K562 (cell line): ENCODE data around the gene VAC14. TPM values are rescaled to one million over a fixed set of nuclear protein-coding genes. Genes with fewer than 3 reads are reported as not detected.

ENCODE experiments used
- ATAC-seq: fragments of 200-7000 bp; cut with Tn5 transposase; 3 replicates; pipeline ENCODE4 v1.9.1; 2020; ENCODE audit warnings: moderate library complexity
- BruUV-seq: library from RNA; stranded (reverse); fragments of 400-500 nt; replicated peaks from 2 replicates; lab custom pipeline; 2021; lab: Mats Ljungman, UMichigan
- CTCF ChIA-PET: fragments of 300-600 bp; formaldehyde crosslinking; extraction: SDS; loops from one replicate; lab custom pipeline; 2021; ENCODE audit warnings: low intra/inter-chr PET ratio; lab: Yijun Ruan, JAX
- POLR2A ChIA-PET: fragments of 300-600, 350-650 bp; sonication (Branson Sonifier 250); formaldehyde crosslinking; extraction: SDS; loops from one replicate; lab custom pipeline; 2021; ENCODE audit warnings: antibody characterized with exemption, inconsistent platforms; lab: Yijun Ruan, JAX
- DNase-seq, 4 experiments: peaks; one replicate each; pipeline versions ENCODE4 v3.0.0 to v3.0.0-alpha.2; 2011 to 2018; ENCODE audit warnings: low spot score in 3 of 4, mixed read lengths in 3 of 4; ENCODE audit errors: extremely low read depth in 1 of 4
- FAIRE-seq: peaks from 2 replicates; lab custom pipeline; 2011; peaks lifted over from hg19 to GRCh38; lab: Jason Lieb, UNC
- H2AFZ ChIP-seq: 2 replicates; pipeline ENCODE4 v1.6.0; 2011; ENCODE audit warnings: low read depth, low read length, control low read depth, inconsistent platforms
- H3K27ac ChIP-seq: fragments of 200-600 bp; 3 replicates; pipeline ENCODE4 v1.8.0; 2011; ENCODE audit warnings: low read depth, mild to moderate bottlenecking, control low read depth, inconsistent platforms, low read length, moderate library complexity, mixed read lengths; ENCODE audit errors: extremely low read depth
- H3K27me3 ChIP-seq, 2 experiments: fragments of 300-600 bp in 1 of 2; 2 replicates in 1 of 2; 3 replicates in 1 of 2; pipeline versions ENCODE4 v1.6.0 to v1.8.0; 2011; ENCODE audit warnings: inconsistent platforms in 2 of 2, low read length in 2 of 2, mild to moderate bottlenecking in 1 of 2, mixed read lengths in 1 of 2, moderate library complexity in 1 of 2; ENCODE audit not compliant: control insufficient read depth in 2 of 2, insufficient read depth in 2 of 2
- H3K36me3 ChIP-seq: fragments of 300-600 bp; 3 replicates; pipeline ENCODE4 v1.8.0; 2011; ENCODE audit warnings: mild to moderate bottlenecking, low read length, inconsistent platforms; ENCODE audit not compliant: control insufficient read depth, insufficient read depth
- H3K4me1 ChIP-seq, 2 experiments: fragments of 200-600 bp in 1 of 2; replicated peaks in 1 of 2; 2 replicates in 1 of 2; 3 replicates in 1 of 2; pipeline versions ENCODE4 v1.5.1 to v1.8.0; 2011; ENCODE audit warnings: inconsistent platforms in 2 of 2, low read length in 2 of 2, mild to moderate bottlenecking in 1 of 2, mixed read lengths in 1 of 2, moderate library complexity in 1 of 2; ENCODE audit not compliant: control insufficient read depth in 2 of 2, insufficient read depth in 2 of 2
- H3K4me2 ChIP-seq: 2 replicates; pipeline ENCODE4 v1.6.1; 2011; ENCODE audit warnings: low read length, control low read depth, inconsistent platforms, mixed read lengths; ENCODE audit not compliant: insufficient read depth
- H3K4me3 ChIP-seq: fragments of 200-600 bp; sonication (generic), shearing (Covaris generic); 2 replicates; pipeline ENCODE4 v1.5.1; 2016; ENCODE audit warnings: control low read depth, inconsistent platforms
- H3K79me2 ChIP-seq: fragments of 200-600 bp; 3 replicates; pipeline ENCODE4 v1.8.0; 2011; ENCODE audit warnings: low read length, inconsistent platforms; ENCODE audit not compliant: control insufficient read depth, insufficient read depth
- H3K9ac ChIP-seq, 2 experiments: 2 replicates each; pipeline versions ENCODE4 v1.6.0 to v1.6.1; 2011; ENCODE audit warnings: low read depth in 2 of 2, low read length in 2 of 2, control low read depth in 1 of 2, inconsistent platforms in 1 of 2, mild to moderate bottlenecking in 1 of 2, mixed read lengths in 1 of 2; ENCODE audit not compliant: insufficient read depth in 1 of 2
- H3K9me1 ChIP-seq: one replicate; pipeline ENCODE4 v1.6.0; 2011; ENCODE audit warnings: inconsistent platforms, mild to moderate bottlenecking, low read length, moderate library complexity; ENCODE audit not compliant: control insufficient read depth, insufficient read depth
- H3K9me3 ChIP-seq: replicated peaks from 2 replicates; pipeline ENCODE4 v1.5.1; 2011; ENCODE audit warnings: low read depth, low read length, inconsistent platforms; ENCODE audit not compliant: control insufficient read depth, insufficient read depth
- H4K20me1 ChIP-seq: replicated peaks from 2 replicates; pipeline ENCODE4 v1.6.1; 2011; ENCODE audit warnings: low read length, inconsistent platforms, mixed read lengths; ENCODE audit not compliant: control insufficient read depth, insufficient read depth
- CTCFL ChIP-seq: IDR thresholded peaks from 2 replicates; pipeline ENCODE4 v1.6.1; 2011; ENCODE audit warnings: borderline replicate concordance, low read depth, mild to moderate bottlenecking, moderate library complexity, low read length; ENCODE audit not compliant: insufficient read depth, poor library complexity, severe bottlenecking
- MAZ ChIP-seq, 2 experiments: fragments of 450-650 bp in 1 of 2; sonication (generic) in 1 of 2; formaldehyde crosslinking; IDR thresholded peaks in 1 of 2; conservative IDR thresholded peaks in 1 of 2; 2 replicates each; pipeline versions ENCODE4 v1.4.0 to v1.5.0; 2020; ENCODE audit warnings: mild to moderate bottlenecking in 1 of 2, missing genetic modification reagents in 1 of 2
- PURB ChIP-seq: sonication (generic); formaldehyde crosslinking; IDR thresholded peaks from 2 replicates; pipeline ENCODE4 v1.9.0; 2021; ENCODE audit warnings: low read depth, mild to moderate bottlenecking, missing genetic modification reagents
- RAD21 ChIP-seq, 2 experiments: fragments of 250-450 bp in 1 of 2; fragments of 450-650 bp in 1 of 2; sonication (Bioruptor Pico) in 1 of 2; formaldehyde crosslinking in 1 of 2; IDR thresholded peaks in 1 of 2; conservative IDR thresholded peaks in 1 of 2; 2 replicates each; pipeline versions ENCODE4 v1.4.0 to v1.8.0; 2020 to 2022; ENCODE audit warnings: mild to moderate bottlenecking in 2 of 2, moderate library complexity in 1 of 2
- RB1 ChIP-seq: fragments of 450-650 bp; IDR thresholded peaks from 2 replicates; pipeline ENCODE4 v1.6.1; 2017; ENCODE audit warnings: low read depth, mild to moderate bottlenecking
- SMC3 ChIP-seq: conservative IDR thresholded peaks from 2 replicates; pipeline ENCODE4 v1.6.1; 2011; ENCODE audit warnings: low read depth, low read length, improper control_type of control experiment; ENCODE audit not compliant: insufficient read depth
- WGBS: fragments of 100-300 bp; shearing (Covaris generic); methylation state at CpG from one replicate; pipeline ENCODE4 v1.1.6; 2016; ENCODE audit warnings: low coverage, mixed read lengths; ENCODE audit not compliant: insufficient coverage; ENCODE audit errors: missing lambda C conversion rate; 5-methylcytosine and 5-hydroxymethylcytosine counted together
- in situ Hi-C: fragments of 300-500 bp; cut with MboI; formaldehyde crosslinking; loops from 4 replicates; pipeline ENCODE4 v1.15.0; 2018; ENCODE audit warnings: inconsistent platforms, mixed read lengths
- intact Hi-C: fragments of 100-400 bp; cut with micrococcal nuclease; formaldehyde crosslinking; loops from 2 replicates; pipeline ENCODE4 v1.14.2; 2022
- polyA plus RNA-seq, 8 experiments: library from polyadenylated mRNA; depleted of rRNA in 4 of 8; stranded (reverse) in 5 of 8; unstranded in 3 of 8; fragments of >200 nt; fragmentation: Nextera tagmentation in 2 of 8; fragmentation: Illumina TruSeq in 1 of 8; extraction: Ambion mirVana in 2 of 8; extraction: Trizol in 1 of 8; gene quantifications; 2 replicates each; pipeline versions ENCODE4 v1.2.1 to v1.2.3, GENCODE V29; 2011 to 2014; ENCODE audit warnings: inconsistent platforms in 1 of 8, missing spikeins in 1 of 8
- total RNA-seq, 7 experiments: library from RNA; depleted of rRNA in 6 of 7; stranded (reverse); fragments of >200 nt in 6 of 7; fragmentation: Illumina TruSeq in 2 of 7; extraction: Trizol in 2 of 7; gene quantifications; 2 replicates each; pipeline versions ENCODE4 v1.2.1 to v1.2.3, GENCODE V29; 2011 to 2021; ENCODE audit warnings: low replicate concordance in 1 of 7
- TF ChIP-seq, protein P1 (sequence below), 2 experiments: fragments of 450-650 bp; formaldehyde crosslinking in 1 of 2; IDR thresholded peaks; 2 replicates each; pipeline versions ENCODE4 v1.4.0 to v1.6.1; 2014 to 2020; ENCODE audit warnings: mild to moderate bottlenecking in 2 of 2, borderline replicate concordance in 1 of 2, low read depth in 1 of 2

The VAC14 gene
- total and polyA plus RNA-seq, 9 of the 15 experiments (the other 6 are each of a cell fraction or from before 2014, with no cell fraction given) = 1.3 to 41.6 (median 26.6) TPM

DNA sequence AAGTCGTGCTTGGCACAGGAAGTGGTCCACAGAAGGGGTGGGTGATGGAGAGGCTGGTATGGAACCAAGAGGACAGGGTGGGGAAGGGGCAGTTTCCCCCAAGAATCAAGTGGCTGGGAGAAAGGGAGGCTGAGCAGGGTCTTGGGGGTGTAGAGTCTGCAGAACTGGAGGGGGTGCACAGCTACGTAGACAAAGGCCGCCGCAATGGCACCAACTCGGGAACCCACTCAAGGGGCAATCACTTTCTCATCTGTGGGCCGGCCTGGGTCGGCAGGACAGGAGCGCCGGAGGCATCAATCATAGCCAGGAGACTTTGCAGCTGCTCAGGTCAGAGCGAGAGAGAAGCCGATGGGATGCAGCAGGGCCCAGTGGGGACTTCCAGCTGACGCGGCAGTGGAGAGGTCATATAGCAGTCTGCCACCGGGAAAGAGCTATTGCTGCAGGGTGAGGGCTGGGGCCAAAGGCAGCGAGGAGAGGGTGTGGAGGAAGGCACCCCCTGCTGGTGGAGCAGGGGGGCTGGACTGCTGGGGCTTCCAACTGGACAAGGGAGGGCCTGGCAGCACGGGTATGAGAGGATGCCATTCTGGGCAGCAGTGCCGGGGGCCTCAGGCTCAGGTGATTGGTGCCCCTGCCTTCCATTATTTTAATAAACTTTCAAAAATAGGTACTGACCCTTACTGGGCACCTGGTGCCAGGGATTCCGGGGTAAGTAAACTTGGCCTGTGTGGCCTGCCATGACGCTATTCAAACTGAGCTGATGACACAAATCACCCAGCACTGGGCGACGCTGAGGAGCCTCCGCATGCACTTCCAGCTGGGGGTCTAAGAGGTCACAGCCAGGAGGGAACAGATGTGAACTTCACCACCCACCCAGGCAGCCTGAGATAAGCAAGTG, 62.6 kb downstream of the VAC14 start:
- POLR2A ChIA-PET = interaction anchor here (0.6 to 1.5 kb wide), 6 partner anchors 13 to 812 kb away, joined by 3 to 4 read pairs (median 3); no protein-coding TSS in a partner anchor
- H3K4me2 ChIP-seq = no peak overlapping the region
- peak overlapping the region in 1 of 2 experiments; percentile 71; a peak in 2 of 4 replicates for H3K9ac ChIP-seq
- no peaks in the 10 kb centered on the region for H3K27me3 ChIP-seq
- H3K79me2 ChIP-seq = no peaks in the 10 kb centered on the region
- H3K9me1 ChIP-seq = no peaks in the 10 kb centered on the region
- peaks cover 0 to 26% of the 10 kb centered on the region in 2 experiments; a peak in 2 of 5 replicates for H3K4me1 ChIP-seq
- CTCF ChIA-PET = interaction anchor here (0.6 to 1.4 kb wide), 2 partner anchors 59 to 1825 kb away, joined by 3 to 5 read pairs; no protein-coding TSS in a partner anchor
- ATAC-seq (peak; percentile 97), FAIRE-seq (peak; percentile 60), DNase-seq (peak; percentile 69 to 83 (median 74))
- in situ Hi-C loops (no loop called here), intact Hi-C loops (loop anchor here (5.0 kb wide), 1 partner anchor 51 kb away; the partner anchor contains the start of gene MTSS2)
- BruUV-seq = no TSS peak
- no peaks in the 10 kb centered on the region for H4K20me1 ChIP-seq
- H3K27ac ChIP-seq = no peak overlapping the region
- H3K4me3 ChIP-seq = no peak overlapping the region
- WGBS = 72% methylated on average over 22 of the region's 22 CpGs
- H2AFZ ChIP-seq = no peak overlapping the region
- 0 out of 2 replicates have a peak, but pooled peaks cover under 1% of the 10 kb centered on the region for H3K9me3 ChIP-seq
- peaks cover 22% of the 10 kb centered on the region; the same call in 1 of the 3 replicates for H3K36me3 ChIP-seq
- TF ChIP-seq, protein P1, sequence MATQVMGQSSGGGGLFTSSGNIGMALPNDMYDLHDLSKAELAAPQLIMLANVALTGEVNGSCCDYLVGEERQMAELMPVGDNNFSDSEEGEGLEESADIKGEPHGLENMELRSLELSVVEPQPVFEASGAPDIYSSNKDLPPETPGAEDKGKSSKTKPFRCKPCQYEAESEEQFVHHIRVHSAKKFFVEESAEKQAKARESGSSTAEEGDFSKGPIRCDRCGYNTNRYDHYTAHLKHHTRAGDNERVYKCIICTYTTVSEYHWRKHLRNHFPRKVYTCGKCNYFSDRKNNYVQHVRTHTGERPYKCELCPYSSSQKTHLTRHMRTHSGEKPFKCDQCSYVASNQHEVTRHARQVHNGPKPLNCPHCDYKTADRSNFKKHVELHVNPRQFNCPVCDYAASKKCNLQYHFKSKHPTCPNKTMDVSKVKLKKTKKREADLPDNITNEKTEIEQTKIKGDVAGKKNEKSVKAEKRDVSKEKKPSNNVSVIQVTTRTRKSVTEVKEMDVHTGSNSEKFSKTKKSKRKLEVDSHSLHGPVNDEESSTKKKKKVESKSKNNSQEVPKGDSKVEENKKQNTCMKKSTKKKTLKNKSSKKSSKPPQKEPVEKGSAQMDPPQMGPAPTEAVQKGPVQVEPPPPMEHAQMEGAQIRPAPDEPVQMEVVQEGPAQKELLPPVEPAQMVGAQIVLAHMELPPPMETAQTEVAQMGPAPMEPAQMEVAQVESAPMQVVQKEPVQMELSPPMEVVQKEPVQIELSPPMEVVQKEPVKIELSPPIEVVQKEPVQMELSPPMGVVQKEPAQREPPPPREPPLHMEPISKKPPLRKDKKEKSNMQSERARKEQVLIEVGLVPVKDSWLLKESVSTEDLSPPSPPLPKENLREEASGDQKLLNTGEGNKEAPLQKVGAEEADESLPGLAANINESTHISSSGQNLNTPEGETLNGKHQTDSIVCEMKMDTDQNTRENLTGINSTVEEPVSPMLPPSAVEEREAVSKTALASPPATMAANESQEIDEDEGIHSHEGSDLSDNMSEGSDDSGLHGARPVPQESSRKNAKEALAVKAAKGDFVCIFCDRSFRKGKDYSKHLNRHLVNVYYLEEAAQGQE (IDR thresholded peaks at IDR 0.05; ENCODE audit: borderline replicate concordance) = peak; percentile 64; the same call in 1 of the 2 replicates
- TF ChIP-seq, protein P1 (CRISPR knock-in tag; IDR thresholded peaks at IDR 0.05; ENCODE audit: low read depth) = no peak
- TF ChIP-seq SMC3 (0 out of 2 replicates have a peak, but pooled peaks have one; percentile 30), RB1 (0 out of 2 replicates have a peak, but pooled peaks have one; percentile 36), MAZ (CRISPR knock-in tag; conservative IDR thresholded peaks at IDR 0.05 in 1 of 2, IDR thresholded peaks at IDR 0.05 in 1 of 2) (peak in 1 of 2 experiments; percentile 48; a peak in 1 of 4 replicates), PURB (CRISPR knock-in tag) (no peak), RAD21 (CRISPR knock-in tag; conservative IDR thresholded peaks at IDR 0.05 in 1 of 2, IDR thresholded peaks at IDR 0.05 in 1 of 2) (peak in 1 of 2 experiments; percentile 68; a peak in 2 of 4 replicates), CTCFL (peak; percentile 80)
